Erythroblast (primary cell): ENCODE data around the gene PSG1.
"Not testable (repeated sequence)": the region's sequence is repeated elsewhere in the genome, so short reads cannot be mapped to it uniquely, and the experiment has no call there.

Source experiments
- GATA1 ChIP-seq: IDR thresholded peaks from 2 replicates; pipeline ENCODE4 v1.6.1; 2011; ENCODE audit warnings: low read depth, mild to moderate bottlenecking, control low read depth, low read length, moderate library complexity
- POLR2A ChIP-seq: IDR thresholded peaks from 2 replicates; pipeline ENCODE4 v1.6.1; 2011; ENCODE audit warnings: mild to moderate bottlenecking, low read length

DNA sequence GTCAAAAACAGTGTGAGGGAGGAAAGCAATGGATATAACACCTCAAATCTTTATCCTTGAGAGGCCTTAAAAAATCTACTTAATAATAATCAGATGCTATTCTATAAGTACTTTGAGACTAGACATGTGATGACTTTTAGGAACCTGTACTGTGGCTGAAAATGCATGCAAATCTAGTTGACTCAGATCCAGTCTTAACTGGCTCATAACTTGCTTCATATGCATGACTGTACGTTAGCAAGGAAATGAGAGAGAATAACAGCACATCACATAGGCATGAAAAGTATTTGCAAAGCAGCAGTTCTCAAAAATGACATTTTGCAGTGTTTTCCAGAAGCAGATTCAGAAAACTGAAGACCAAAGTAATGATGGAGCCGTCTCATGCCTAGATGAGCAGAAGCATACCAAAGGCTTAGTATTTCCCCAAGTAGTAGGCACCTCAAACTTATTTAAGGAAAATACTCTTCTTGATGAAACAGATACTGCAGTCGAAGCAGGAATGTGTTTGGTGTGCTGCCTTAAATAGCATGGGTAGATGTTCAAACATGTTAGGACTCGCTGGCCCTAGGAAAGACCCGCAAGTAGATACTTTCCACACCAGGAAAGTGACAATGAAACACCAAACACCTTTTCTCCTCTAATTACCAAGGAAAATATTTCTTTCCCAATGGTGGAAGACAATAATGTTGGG lies 59.4 kb downstream of the PSG1 start:
- TF ChIP-seq POLR2A, GATA1: not testable (repeated sequence)
